Keratinocyte (primary cell): ENCODE measurements around the gene SLA2. TPM values are rescaled to one million over a fixed set of nuclear protein-coding genes. Genes with fewer than 3 reads are reported as not detected.

ENCODE experiments used
- DNase-seq: peaks from one replicate; pipeline ENCODE4 v3.0.0-alpha.2; 2011; ENCODE audit warnings: low read depth, missing footprints, low spot score
- FAIRE-seq: peaks from 2 replicates; lab custom pipeline; 2011; peaks lifted over from hg19 to GRCh38; lab: Jason Lieb, UNC
- H2AFZ ChIP-seq: 2 replicates; pipeline ENCODE4 v1.6.0; 2012; ENCODE audit warnings: low read length, control low read depth, inconsistent platforms; ENCODE audit not compliant: control insufficient read depth
- H3K27ac ChIP-seq: 2 replicates; pipeline ENCODE4 v1.5.1; 2011; ENCODE audit warnings: low read length; ENCODE audit not compliant: control insufficient read depth, insufficient read depth
- H3K27me3 ChIP-seq: 3 replicates; pipeline ENCODE4 v1.6.0; 2011; ENCODE audit warnings: low read length; ENCODE audit not compliant: control insufficient read depth, insufficient read depth; ENCODE audit errors: extremely low read depth
- H3K36me3 ChIP-seq, 2 experiments: 2 replicates in 1 of 2; 3 replicates in 1 of 2; pipeline ENCODE4 v1.5.1; 2011; ENCODE audit warnings: low read length in 2 of 2, mild to moderate bottlenecking in 1 of 2; ENCODE audit not compliant: control insufficient read depth in 2 of 2, insufficient read depth in 2 of 2; ENCODE audit errors: extremely low read depth in 1 of 2
- H3K4me1 ChIP-seq: 3 replicates; pipeline ENCODE4 v1.5.1; 2011; ENCODE audit warnings: low read length; ENCODE audit not compliant: control insufficient read depth, insufficient read depth; ENCODE audit errors: extremely low read depth
- H3K4me2 ChIP-seq: 3 replicates; pipeline ENCODE4 v1.6.0; 2011; ENCODE audit warnings: low read depth, low read length; ENCODE audit not compliant: control insufficient read depth, insufficient read depth; ENCODE audit errors: extremely low read depth
- H3K4me3 ChIP-seq, 3 experiments: fragments of 200-600 bp in 1 of 3; sonication (generic) in 1 of 3; 2 replicates in 2 of 3; 3 replicates in 1 of 3; pipeline ENCODE4 v1.5.1; 2011 to 2016; ENCODE audit warnings: low read length in 3 of 3, mild to moderate bottlenecking in 3 of 3, control low read depth in 2 of 3, inconsistent platforms in 1 of 3, low read depth in 1 of 3, mixed read lengths in 1 of 3, mixed run types in 1 of 3, moderate library complexity in 1 of 3; ENCODE audit not compliant: control insufficient read depth in 2 of 3, insufficient read depth in 2 of 3; ENCODE audit errors: extremely low read depth in 1 of 3
- H3K79me2 ChIP-seq: 2 replicates; pipeline ENCODE4 v1.6.0; 2012; ENCODE audit warnings: low read length; ENCODE audit not compliant: control insufficient read depth, insufficient read depth
- H3K9ac ChIP-seq: 3 replicates; pipeline ENCODE4 v1.6.0; 2011; ENCODE audit warnings: low read length; ENCODE audit not compliant: control insufficient read depth, insufficient read depth; ENCODE audit errors: extremely low read depth
- H3K9me1 ChIP-seq: 3 replicates; pipeline ENCODE4 v1.6.0; 2011; ENCODE audit warnings: low read length; ENCODE audit not compliant: control insufficient read depth, insufficient read depth; ENCODE audit errors: extremely low read depth
- H3K9me3 ChIP-seq: 2 replicates; pipeline ENCODE4 v1.5.1; 2012; ENCODE audit warnings: low read depth, low read length; ENCODE audit not compliant: control insufficient read depth
- H4K20me1 ChIP-seq: 3 replicates; pipeline ENCODE4 v1.6.0; 2011; ENCODE audit warnings: low read length; ENCODE audit not compliant: control insufficient read depth, insufficient read depth; ENCODE audit errors: extremely low read depth
- CTCF ChIP-seq, 3 experiments: IDR thresholded peaks in 1 of 3; conservative IDR thresholded peaks in 1 of 3; optimal IDR thresholded peaks in 1 of 3; 2 replicates in 2 of 3; 3 replicates in 1 of 3; pipeline versions ENCODE3 to v1.5.1; 2011; ENCODE audit warnings: low read length in 3 of 3, mild to moderate bottlenecking in 3 of 3, moderate library complexity in 2 of 3, control low read depth in 1 of 3, inconsistent platforms in 1 of 3; ENCODE audit not compliant: insufficient read depth in 2 of 3; ENCODE audit errors: extremely low read depth in 1 of 3
- EZH2 ChIP-seq: IDR thresholded peaks from one replicate; pipeline ENCODE4 v1.6.1; 2012; ENCODE audit warnings: inconsistent platforms, mild to moderate bottlenecking, low read length, moderate library complexity
- dilution Hi-C: fragments of 300-500 bp; cut with MboI; formaldehyde crosslinking; loops from one replicate; pipeline ENCODE4 v1.7.0; 2020; ENCODE audit warnings: low sequenced_read_pairs; ENCODE audit not compliant: extremely low pct_ligation_motif_present
- polyA plus RNA-seq, 5 experiments: library from polyadenylated mRNA; depleted of rRNA in 3 of 5; stranded (reverse) in 3 of 5; stranded (forward) in 1 of 5; unstranded in 1 of 5; fragments of >200 nt; gene quantifications; 1 replicate in 1 of 5; 2 replicates in 3 of 5; 3 replicates in 1 of 5; pipeline versions ENCODE4 v1.2.1 to v1.2.3, GENCODE V29; 2011 to 2012; ENCODE audit warnings: missing spikeins in 2 of 5, low read depth in 1 of 5, low replicate concordance in 1 of 5

Gene SLA2
- polyA plus RNA-seq, 1 donor (not counting 4 experiments of a cell fraction or from before 2014, with no cell fraction given) = 0.04 TPM

GRCh38 chr20:36601540-36601939, 44.5 kb downstream of the SLA2 start:
- Histone ChIP-seq H3K79me2 (peaks cover 10% of the 10 kb centered on the region), H3K36me3 (no peaks in the 10 kb centered on the region), H4K20me1 (no peaks in the 10 kb centered on the region), H3K4me1 (peaks cover 5% of the 10 kb centered on the region), H3K9me3 (no peaks in the 10 kb centered on the region), H3K9ac (no peak overlapping the region), H3K4me2 (no peak overlapping the region), H3K27me3 (no peaks in the 10 kb centered on the region), H3K9me1 (no peaks in the 10 kb centered on the region), H2AFZ (no peak overlapping the region), H3K27ac (no peak overlapping the region), H3K4me3 (no peak overlapping the region)
- DNase-seq (no peak), FAIRE-seq (no peak)
- dilution Hi-C loops = no loop called here
- TF ChIP-seq CTCF (optimal IDR thresholded peaks at IDR 0.05 in 1 of 3, IDR thresholded peaks at IDR 0.05 in 1 of 3, conservative IDR thresholded peaks at IDR 0.05 in 1 of 3; ENCODE audit: extremely low read depth in 1 of 3, insufficient read depth in 2 of 3, low read length in 3 of 3) (no peak), EZH2 (no peak)

GRCh38 chr20:36599912-36600345, 46.1 kb downstream of the SLA2 start:
- H3K9ac ChIP-seq = no peak overlapping the region
- dilution Hi-C loops = no loop called here

More at GRCh38 chr20:36599912-36600345, 46.1 kb downstream of the SLA2 start:
- DNase-seq (no peak), FAIRE-seq (no peak)
- H3K4me1 ChIP-seq = peaks cover 2% of the 10 kb centered on the region
- no peak for TF ChIP-seq EZH2
- no peak for TF ChIP-seq CTCF (optimal IDR thresholded peaks at IDR 0.05 in 1 of 3, IDR thresholded peaks at IDR 0.05 in 1 of 3, conservative IDR thresholded peaks at IDR 0.05 in 1 of 3; ENCODE audit: extremely low read depth in 1 of 3, insufficient read depth in 2 of 3, low read length in 3 of 3)
- no peaks in the 10 kb centered on the region for H3K36me3 ChIP-seq
- no peak overlapping the region for H3K27ac ChIP-seq
- no peak overlapping the region for H3K4me2 ChIP-seq
- no peaks in the 10 kb centered on the region for H4K20me1 ChIP-seq
- no peaks in the 10 kb centered on the region for H3K9me3 ChIP-seq
- no peak overlapping the region for H2AFZ ChIP-seq
- no peaks in the 10 kb centered on the region for H3K27me3 ChIP-seq
- H3K4me3 ChIP-seq = no peak overlapping the region
- H3K9me1 ChIP-seq = no peaks in the 10 kb centered on the region
- H3K79me2 ChIP-seq = no peaks in the 10 kb centered on the region
